Esophagus muscularis mucosa (tissue), 4 donors: ENCODE results near the gene PAM. TPM values are rescaled to one million over a fixed set of nuclear protein-coding genes. Genes with fewer than 3 reads are reported as not detected.

Source experiments
- DNase-seq: peaks from one replicate; pipeline ENCODE4 v3.0.0-alpha.2; 2017; ENCODE audit errors: extremely low spot score
- H3K27ac ChIP-seq, 4 donors: fragments of 200-600 bp; sonication (generic); replicated peaks in 1 of 4; 1 replicate in 3 of 4; 2 replicates in 1 of 4; pipeline ENCODE4 v1.5.1; 2016 to 2019; ENCODE audit warnings: mild to moderate bottlenecking in 1 of 4
- H3K27me3 ChIP-seq, 4 donors: fragments of 200-600 bp; sonication (generic); one replicate each; pipeline versions ENCODE4 v1.5.1 to v1.6.0; 2016 to 2019
- H3K36me3 ChIP-seq, 4 donors: fragments of 200-600 bp; sonication (generic); one replicate each; pipeline ENCODE4 v1.5.1; 2016 to 2019
- H3K4me1 ChIP-seq, 4 donors: fragments of 200-600 bp; sonication (generic); one replicate each; pipeline ENCODE4 v1.5.1; 2016 to 2019
- H3K4me3 ChIP-seq, 4 donors: fragments of 200-600 bp; sonication (generic); 1 replicate in 2 of 4; 2 replicates in 2 of 4; pipeline ENCODE4 v1.5.1; 2016 to 2019; ENCODE audit warnings: mild to moderate bottlenecking in 4 of 4, moderate library complexity in 1 of 4
- H3K9me3 ChIP-seq, 4 donors: fragments of 200-600 bp; sonication (generic); 1 replicate in 3 of 4; 2 replicates in 1 of 4; pipeline ENCODE4 v1.5.1; 2016 to 2019
- CTCF ChIP-seq, 3 experiments: fragments of 200-600 bp in 2 of 3; fragments of 450-650 bp in 1 of 3; sonication (generic) in 2 of 3; IDR thresholded peaks; one replicate each; pipeline ENCODE4 v1.5.1; 2017 to 2019; ENCODE audit warnings: antibody characterized with exemption in 3 of 3, mild to moderate bottlenecking in 2 of 3, moderate library complexity in 1 of 3
- EP300 ChIP-seq: sonication (generic); formaldehyde crosslinking; IDR thresholded peaks from one replicate; pipeline ENCODE4 v1.6.1; 2017; ENCODE audit warnings: antibody characterized with exemption
- POLR2A ChIP-seq: fragments of 450-650 bp; IDR thresholded peaks from one replicate; pipeline ENCODE4 v1.6.1; 2017; ENCODE audit warnings: antibody characterized with exemption, moderate library complexity, mild to moderate bottlenecking, low read depth
- POLR2AphosphoS5 ChIP-seq, 2 donors: sonication (generic); formaldehyde crosslinking; IDR thresholded peaks; one replicate each; pipeline ENCODE4 v1.6.1; 2017; ENCODE audit warnings: antibody characterized with exemption in 2 of 2
- WGBS: methylation state at CpG from one replicate; pipeline ENCODE4 v1.1.5; 2018; 5-methylcytosine and 5-hydroxymethylcytosine counted together
- intact Hi-C: fragments of 100-400 bp; cut with DNase I; formaldehyde crosslinking; loops from one replicate; pipeline ENCODE4 v1.15.1; 2023
- total RNA-seq, 4 donors: library from RNA; depleted of rRNA; stranded (reverse); fragments of >200 nt; gene quantifications; one replicate each; pipeline versions ENCODE4 v1.1.0 to v1.2.1, GENCODE V29; 2016

The PAM gene
- total RNA-seq, 4 donors from 2014 or later: 212 to 250 (median 227) TPM

DNA sequence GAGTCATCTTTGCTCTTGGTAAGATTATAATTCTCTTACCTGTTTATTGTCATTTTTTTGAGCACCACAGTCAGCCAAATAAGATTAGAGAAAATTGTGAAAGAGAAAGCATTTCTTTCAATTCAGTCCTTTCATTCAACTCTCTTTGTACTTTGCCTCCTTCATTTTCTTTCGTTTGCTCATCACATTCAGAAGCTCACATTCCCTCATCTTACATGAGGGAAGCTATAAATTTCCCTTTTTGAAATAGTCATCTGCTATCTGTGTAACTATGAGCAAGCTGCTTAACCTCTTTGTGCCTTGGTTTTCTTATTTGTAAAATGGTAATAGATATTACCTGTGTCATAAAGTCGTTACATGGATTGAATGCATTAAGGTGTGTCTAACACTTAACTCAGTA is 41.4 kb downstream of the PAM start:
- TF ChIP-seq CTCF (IDR thresholded peaks at IDR 0.05) (no peak), EP300 (no peak), POLR2A (no peak), POLR2AphosphoS5 (IDR thresholded peaks at IDR 0.05) (no peak)
- Histone ChIP-seq H3K36me3 (no peaks in the 10 kb centered on the region), H3K27ac (peak overlapping the region in 3 of 4 donors; percentile 25 to 54 (median 35)), H3K4me3 (no peak overlapping the region), H3K27me3 (no peaks in the 10 kb centered on the region), H3K9me3 (no peaks in the 10 kb centered on the region), H3K4me1 (peaks cover 33 to 75% (median 43%) of the 10 kb centered on the region in 4 donors)
- no peak for DNase-seq
- WGBS: 82% methylated on average over 2 of the region's 2 CpGs
- intact Hi-C loops: no loop called here

- no peak for DNase-seq
- Histone ChIP-seq H3K9me3 (no peaks in the 10 kb centered on the region), H3K27ac (no peak overlapping the region), H3K4me3 (no peak overlapping the region), H3K36me3 (no peaks in the 10 kb centered on the region), H3K27me3 (no peaks in the 10 kb centered on the region), H3K4me1 (peaks cover 33 to 75% (median 43%) of the 10 kb centered on the region in 4 donors)
- TF ChIP-seq EP300: no peak
- TF ChIP-seq CTCF (IDR thresholded peaks at IDR 0.05): no peak
- TF ChIP-seq POLR2A: no peak
- TF ChIP-seq POLR2AphosphoS5 (IDR thresholded peaks at IDR 0.05): no peak
- intact Hi-C loops: no loop called here
- 89% methylated on average over 1 of the region's 1 CpG for WGBS
These were observed 42.3 kb downstream of the PAM start for GRCh38 chr5:102797322-102797884.

DNA sequence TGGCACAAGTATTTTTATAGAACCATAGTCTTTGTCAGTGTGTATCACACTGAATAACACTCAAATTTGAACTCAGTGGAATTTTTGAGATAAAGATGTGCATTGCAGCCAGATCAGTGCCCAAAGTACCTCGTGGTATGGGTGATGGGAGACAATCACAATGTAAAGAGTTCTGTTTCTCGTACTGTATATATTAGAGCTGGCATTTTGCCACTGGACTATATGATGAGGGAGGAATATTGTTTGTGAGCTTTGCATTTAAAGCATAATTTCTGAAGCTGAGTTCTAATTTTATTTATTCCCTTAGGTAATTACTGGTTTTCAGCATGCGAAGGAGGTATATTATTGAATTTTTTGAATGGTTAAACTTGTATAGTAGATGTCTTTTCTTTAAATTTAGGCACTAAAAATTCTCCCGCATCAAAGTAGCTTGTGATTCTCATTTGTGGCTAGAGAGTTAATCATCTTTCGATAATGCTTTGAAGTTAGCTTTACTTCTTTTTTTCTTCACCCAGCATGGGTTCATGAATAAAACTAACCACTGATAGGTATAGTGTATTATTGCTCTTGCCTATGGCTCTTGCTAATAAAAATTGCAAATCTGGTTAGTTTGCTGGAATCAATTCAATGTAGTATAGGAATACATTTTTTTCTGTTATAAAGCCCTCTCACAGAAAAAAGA is 43.1 kb downstream of the PAM start:
- 93% methylated on average over 5 of the region's 5 CpGs for WGBS
- intact Hi-C loops: no loop called here

GRCh38 chr5:102799017-102799416 is 43.9 kb downstream of the PAM start:
- 15% methylated on average over 2 of the region's 2 CpGs for WGBS
- Histone ChIP-seq H3K27ac (no peak overlapping the region), H3K36me3 (no peaks in the 10 kb centered on the region), H3K27me3 (no peaks in the 10 kb centered on the region), H3K9me3 (no peaks in the 10 kb centered on the region), H3K4me1 (peaks cover 33 to 73% (median 43%) of the 10 kb centered on the region in 4 donors), H3K4me3 (no peak overlapping the region)
- TF ChIP-seq EP300: no peak
- TF ChIP-seq POLR2AphosphoS5 (IDR thresholded peaks at IDR 0.05): peak in 1 of 2 donors; percentile 16
- no peak for TF ChIP-seq POLR2A
- TF ChIP-seq CTCF (IDR thresholded peaks at IDR 0.05): no peak
- intact Hi-C loops: no loop called here
- no peak for DNase-seq

More for the DNA sequence above, 43.1 kb downstream of the PAM start:
- no peak for TF ChIP-seq POLR2AphosphoS5 (IDR thresholded peaks at IDR 0.05)
- TF ChIP-seq POLR2A: no peak
- TF ChIP-seq CTCF (IDR thresholded peaks at IDR 0.05): no peak
- no peak for TF ChIP-seq EP300
- no peak for DNase-seq
- Histone ChIP-seq H3K36me3 (no peaks in the 10 kb centered on the region), H3K27me3 (no peaks in the 10 kb centered on the region), H3K4me3 (no peak overlapping the region), H3K4me1 (peaks cover 33 to 75% (median 43%) of the 10 kb centered on the region in 4 donors), H3K27ac (no peak overlapping the region), H3K9me3 (no peaks in the 10 kb centered on the region)
